ENCODE results near the gene ANKRD36B.
"Not testable (repeated sequence)": the region's sequence is repeated elsewhere in the genome, so short reads cannot be mapped to it uniquely, and the experiment has no call there.

Gene ANKRD36B

DNA sequence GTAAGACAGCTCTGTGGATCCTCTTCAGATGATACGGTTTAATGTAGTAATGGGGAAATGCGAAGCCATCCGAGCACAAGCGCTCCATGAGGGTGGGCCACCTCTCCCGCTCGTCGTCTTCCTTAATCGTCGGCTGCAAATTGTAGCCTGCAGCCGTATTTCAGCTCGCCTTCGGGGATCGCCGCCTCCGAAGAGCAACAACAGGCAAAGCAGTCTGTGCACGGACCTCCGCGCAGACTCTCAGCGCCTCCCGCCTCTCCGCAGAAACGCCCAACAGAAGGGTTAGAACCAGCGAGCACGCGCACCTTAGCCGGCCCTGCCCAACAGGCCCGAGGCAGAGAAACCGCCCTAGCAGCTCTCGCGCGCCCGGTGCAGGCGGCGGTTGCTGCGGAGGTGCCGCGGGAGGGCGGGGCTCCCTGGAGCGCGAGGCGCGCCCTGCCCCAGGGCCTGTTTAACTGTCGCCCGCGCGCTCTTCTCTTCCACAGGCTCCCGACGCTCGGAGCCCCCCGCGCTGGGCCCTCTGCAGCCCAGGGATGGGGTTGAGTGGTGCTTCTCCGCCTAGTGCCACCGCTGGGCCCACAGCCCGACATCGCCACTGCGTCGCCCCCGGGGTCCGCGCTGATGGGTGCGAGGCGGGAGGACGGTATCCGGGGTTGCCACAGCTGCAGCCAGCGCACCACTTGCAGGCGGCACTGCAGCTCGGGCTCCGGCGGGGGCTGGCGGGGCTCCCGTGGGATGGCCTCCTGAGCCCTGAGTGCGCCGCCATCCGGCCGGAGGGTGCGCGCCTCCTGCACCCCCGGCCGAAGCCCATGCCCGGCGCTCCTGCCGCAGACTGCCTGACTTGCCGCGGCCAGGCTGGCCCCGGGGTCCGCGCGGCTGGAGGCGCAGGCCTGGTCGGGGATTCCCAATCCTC lies at the start of gene ANKRD36B:
ANKRD36B (minus strand) TSS at position 280 of the 913 bp plus-strand sequence; CDS start at position 88, 192 bp downstream.
- DNase-seq (ENCODE audit: low read depth) = peak; percentile 46

DNA sequence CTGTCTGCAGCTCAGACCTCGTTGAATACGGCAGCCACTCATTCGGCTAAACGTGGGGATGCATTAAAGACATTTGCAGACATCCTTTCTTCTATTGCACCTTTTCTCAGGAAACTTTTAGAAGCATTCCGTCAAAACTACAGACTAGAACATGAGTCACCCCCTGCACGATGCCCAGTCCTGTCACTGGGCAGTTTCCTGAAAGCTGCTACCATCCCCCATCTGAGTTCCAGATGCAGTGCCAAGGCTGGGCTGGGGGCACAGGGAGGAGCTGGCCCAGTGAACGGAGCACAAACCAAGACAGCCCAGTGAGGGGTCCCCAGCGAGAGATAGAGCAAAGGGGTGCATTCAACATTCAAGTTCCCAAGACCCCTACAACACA lies 36.4 kb upstream of the ANKRD36B start:
- DNase-seq (ENCODE audit: low read depth) = not testable (repeated sequence)

DNA sequence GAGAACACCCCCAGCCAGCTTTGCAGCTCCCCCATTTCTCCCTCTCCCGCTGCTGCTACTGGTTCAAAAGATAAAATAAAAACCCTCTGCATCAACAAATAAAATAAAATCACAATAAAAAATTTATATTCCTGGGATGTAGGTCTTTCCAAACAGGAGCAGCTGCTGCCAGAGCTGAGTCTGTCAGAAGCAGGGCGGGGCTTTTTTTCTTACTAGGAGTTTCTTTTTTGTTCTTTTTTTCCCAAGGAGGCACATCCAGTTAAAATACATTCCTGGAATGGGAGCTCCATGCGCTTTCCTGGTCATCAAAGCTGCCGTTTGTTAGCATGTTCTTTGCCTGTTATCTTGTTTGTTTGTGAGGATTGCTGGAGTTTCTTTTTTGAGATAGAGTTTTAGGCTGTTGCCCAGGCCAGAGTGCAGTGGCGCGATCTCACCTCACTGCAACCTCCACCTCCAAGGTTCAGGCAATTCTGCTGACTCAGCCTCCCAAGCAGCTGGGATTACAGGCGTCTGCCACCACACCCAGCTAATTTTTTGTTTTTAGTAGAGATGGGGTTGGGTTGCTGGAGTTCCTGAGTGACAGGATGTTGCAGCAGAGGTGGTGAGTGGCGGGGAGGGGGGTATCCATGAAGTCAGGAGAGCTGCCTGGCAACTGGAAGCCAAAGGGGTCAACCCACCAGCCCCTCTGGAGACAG lies 35.8 kb upstream of the ANKRD36B start:
- DNase-seq (ENCODE audit: low read depth) = not testable (repeated sequence)

DNA sequence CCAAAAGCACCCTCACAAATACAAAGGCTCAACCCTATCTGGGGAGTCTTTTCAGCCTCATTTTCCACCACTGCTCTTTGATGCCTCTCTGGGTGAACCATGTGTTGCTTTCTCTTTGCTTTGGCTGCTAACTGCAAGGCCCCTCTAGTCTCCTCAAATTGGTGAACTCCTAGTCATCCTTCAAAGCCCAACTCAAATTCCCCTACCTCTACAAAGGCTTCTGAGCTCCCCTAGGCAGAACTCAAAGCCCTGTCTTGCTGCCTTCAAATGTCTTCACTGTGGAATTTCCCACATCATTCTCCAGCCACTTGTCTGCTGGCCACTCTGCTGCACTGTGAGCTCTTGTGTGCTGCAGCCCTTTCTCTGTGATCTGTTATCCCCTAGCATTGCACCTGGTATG lies 33.3 kb upstream of the ANKRD36B start:
- not testable (repeated sequence) for DNase-seq (ENCODE audit: low read depth)

DNA sequence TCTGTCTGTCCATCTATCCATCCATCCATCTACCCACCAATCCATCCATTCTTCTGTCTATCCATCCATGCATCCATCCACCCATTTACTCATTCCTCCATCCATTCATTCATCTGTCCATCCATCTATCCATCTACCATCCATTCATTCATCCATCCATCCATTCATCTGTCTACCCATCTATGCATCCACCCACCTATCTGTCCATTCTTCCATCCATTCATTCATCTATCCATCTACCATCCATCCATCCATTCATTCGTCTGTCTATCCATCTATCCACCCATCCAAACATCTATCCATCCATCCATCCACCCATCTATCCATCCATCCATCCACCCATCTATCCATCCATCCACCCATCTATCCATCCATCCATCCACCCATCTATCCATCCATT lies 30.8 kb upstream of the ANKRD36B start:
- DNase-seq (ENCODE audit: low read depth) = not testable (repeated sequence)

DNA sequence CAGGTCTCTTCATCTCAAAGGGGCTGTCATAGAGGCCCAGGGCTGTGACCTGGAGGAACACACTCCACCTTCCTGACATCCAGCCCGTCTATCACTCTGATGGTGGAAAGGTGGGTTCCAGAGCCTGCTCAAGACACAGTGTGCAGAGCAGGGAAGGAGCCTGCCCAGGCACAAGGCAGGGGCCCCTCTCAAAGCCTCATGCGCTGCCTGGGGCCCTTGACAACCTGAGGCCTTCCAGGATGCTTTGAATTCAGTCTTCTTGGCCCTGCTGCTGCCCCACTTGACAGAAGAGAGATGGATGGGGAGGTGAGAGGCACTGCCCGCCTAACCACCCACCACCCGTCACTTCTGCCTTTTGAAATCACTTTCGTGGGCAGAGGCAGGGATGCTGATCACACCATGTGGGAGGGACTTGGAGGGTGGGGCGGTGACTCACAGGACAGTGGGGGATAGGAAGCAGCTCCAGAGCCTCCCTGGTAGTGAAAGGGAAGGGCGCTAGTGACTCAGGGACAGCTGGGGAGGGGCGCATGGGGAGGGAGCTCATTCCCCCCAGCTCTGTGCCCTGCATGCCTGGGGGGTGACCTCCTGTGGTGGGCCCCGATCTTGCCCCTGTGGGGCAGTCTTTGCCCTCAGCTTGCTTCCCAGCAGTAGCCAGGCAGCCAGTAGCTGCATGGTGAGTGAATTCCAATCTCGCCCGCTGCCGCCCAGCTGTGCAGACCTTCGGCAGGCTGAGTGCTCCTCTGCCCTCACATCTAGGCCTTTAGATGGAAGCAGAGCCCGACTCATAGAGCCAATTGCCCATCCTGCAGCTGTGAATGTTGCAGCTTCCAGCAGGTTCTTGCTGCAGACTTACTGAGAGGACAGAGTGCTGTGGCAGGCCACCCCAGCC lies 29.5 kb upstream of the ANKRD36B start:
- DNase-seq (ENCODE audit: low read depth) = not testable (repeated sequence)

DNA sequence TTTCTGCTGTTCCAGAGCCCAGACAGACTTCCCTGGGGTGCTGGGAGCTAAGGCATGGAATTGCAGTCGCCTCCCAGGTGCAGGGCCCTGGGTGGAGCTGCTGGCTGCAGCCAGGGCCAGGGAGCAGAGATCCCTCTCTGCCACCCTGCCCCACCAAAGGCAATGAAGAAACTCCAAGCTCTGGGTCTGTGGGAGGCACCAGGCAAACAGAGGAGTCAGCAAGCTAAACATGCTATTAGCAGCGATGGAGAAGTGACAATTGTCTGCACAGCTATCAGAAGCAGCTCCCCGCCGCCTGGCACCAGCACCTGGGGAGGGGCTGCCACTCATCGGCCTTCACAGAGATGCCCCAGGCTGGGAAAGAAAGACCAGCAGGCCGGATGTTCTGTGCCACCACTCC lies 28.2 kb upstream of the ANKRD36B start:
- DNase-seq (ENCODE audit: low read depth) = no peak

DNA sequence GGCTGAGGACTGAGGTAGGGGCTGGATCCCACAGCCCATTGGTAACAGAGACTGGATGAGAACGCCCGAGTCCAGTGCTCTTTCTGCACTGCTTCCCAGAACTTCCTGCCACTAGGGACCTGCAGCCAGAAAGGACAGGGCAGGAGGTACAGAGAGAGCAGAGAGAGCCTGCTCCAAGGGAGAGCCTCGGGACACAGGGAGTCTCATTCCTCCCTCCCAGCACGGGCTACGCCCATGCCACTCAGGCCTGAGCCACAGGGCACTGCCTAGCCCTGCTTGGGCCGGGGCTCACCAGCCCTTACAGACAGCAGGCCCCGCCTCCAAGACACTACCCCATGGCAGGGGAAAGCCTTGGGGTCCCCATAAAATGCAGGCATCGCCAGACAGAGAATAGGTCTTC lies 26.1 kb upstream of the ANKRD36B start:
- DNase-seq (ENCODE audit: low read depth) = not testable (repeated sequence)

DNA sequence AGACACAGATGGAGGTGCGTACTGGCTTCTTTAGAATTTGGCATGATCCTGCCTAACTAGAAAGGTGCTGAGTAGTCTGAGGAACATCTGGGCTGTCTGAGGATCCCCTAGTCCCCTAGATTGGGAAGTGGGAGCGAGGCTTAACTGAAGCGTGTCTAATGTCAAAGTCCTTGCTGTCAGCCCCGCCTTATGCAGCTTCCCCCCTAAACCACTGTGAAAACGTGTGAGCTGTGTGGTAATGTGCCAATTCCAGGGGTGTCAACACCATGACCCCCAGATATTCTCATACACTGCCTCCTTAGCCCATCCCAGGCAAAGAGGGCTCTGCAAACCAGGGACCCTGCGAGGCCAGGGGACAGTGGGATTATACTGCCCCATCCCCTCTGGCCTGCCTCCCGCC lies 22.2 kb upstream of the ANKRD36B start:
- not testable (repeated sequence) for DNase-seq (ENCODE audit: low read depth)

DNA sequence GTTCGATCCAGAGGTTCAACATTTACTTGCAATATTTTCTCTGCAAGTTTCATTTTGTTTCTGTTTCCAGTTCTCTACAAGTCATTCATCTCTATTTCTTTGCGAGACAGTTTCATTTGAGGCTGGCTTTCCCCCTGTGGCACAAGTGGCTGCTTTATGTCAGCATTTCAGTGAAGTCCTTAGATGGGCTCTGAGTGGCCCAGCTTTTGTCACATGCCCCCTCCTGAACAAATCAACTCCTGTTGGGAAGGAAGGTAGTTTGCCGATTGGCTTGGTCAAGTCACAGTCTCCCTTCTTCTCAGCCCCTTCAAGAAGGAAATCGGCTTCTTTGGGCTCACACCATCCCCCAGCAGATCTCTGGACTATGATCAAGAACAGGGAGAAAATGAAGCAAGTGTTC lies 19.1 kb upstream of the ANKRD36B start:
- not testable (repeated sequence) for DNase-seq (ENCODE audit: low read depth)

DNA sequence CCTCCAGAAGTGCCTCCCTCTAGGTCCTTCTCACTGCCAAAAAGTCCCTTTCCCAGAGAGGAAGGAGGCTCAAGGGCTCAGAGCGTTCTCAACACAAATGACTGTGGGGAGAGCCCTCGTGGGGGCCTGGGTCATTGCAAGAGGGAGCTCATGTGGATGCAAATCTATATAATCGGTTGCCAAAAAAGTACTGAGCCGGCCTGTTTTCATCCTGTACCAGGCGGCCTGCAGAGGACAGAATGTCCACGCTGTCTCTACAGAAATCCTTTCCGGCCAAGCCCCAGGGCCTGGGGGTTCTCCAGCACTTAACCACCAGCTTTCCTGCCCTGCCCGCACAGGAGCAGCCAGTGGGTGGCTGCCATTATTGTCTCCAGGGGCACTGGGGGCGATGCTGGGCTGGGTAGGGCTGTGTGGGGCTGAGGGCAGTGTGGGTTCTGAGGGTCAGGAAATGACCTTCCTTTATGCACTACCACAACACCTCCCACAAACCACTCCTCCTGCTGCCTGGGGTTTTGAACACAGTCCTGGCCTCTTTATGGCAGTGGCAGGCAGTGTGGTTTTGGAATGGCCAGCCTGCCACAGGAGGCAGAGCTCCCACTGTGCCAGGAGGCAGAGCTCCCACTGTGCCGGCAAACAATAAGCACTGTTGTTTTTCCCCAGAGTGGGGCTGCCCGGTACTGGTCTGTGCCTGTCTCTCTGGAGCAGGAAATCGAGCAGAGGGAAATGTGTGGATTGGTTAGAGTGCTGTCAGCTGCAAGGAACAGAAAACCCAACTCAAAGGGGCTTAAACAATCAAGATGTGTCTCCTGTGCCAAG lies 16.1 kb upstream of the ANKRD36B start:
- DNase-seq (ENCODE audit: low read depth) = not testable (repeated sequence)

DNA sequence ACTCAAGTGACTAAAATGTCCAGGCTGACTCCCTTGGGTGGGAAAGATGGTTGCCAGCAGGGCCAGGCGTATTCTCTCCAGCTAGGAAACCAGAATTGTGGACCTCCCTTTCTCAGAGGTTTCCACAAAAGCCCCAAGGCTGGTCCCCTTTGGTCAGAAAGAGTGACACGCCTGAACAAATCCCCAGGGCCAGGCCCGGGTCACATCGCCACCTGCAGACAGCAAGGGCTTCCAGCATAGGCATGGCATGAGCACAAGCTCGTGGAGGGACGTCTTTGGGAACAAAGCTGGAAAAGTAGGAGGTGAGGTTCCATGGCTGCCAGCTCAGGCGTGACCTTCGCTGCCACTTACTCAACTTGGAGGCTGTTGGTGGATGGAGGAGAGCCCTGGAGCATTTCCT lies 15.4 kb upstream of the ANKRD36B start:
- DNase-seq (ENCODE audit: low read depth) = not testable (repeated sequence)

DNA sequence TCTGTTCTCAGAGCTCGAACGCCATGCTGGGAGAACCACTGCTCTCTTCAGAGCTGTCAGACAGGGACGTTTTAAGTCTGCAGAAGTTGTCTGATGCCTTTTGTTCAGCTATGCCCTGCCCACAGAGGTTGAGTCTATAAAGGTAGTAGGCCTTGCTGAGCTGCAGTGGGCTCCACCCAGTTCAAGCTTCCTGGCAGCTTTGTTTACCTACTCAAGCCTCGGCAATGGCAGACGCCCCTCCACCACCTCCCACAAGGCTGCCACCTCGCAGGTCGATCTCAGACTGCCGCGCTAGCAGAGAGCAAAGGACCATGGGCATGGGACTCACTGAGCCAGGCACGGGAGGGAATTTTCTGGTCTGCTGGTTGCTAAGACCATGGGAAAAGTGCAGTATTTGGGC lies 11.9 kb upstream of the ANKRD36B start:
- not testable (repeated sequence) for DNase-seq (ENCODE audit: low read depth)

DNA sequence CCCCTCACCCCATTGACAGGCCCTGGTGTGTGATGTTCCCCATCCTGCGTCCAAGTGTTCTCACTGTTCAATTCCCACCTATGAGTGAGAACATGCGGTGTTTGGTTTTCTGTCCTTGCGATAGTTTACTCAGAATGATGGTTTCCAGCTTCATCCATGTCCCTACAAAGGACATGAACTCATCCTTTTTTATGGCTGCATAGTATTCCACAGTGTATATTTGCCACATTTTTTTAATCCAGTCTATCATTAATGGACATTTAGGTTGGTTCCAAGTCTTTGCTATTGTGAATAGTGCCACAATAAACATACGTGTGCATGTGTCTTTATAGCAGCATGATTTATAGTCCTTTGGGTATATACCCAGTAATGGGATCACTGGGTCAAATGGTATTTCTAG lies 6.5 kb upstream of the ANKRD36B start:
- DNase-seq (ENCODE audit: low read depth) = not testable (repeated sequence)

DNA sequence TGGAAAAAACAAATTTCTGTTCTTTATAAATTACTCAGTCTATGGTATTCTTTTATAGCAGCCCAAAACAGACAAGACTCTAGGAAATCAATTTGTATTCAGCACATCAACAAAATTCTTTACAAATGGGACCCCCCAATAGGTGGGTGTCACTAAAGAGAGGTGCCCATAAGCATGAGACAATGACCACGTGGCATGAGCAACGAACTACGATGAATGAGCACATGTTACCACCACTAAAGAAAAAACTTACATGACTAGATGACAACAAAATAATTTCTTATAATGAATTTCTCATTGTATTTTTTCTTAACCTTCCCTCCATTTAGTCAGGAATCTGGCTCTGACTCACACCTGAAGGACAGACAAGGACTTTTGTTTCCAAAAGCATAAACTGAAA lies 3.8 kb upstream of the ANKRD36B start:
- DNase-seq (ENCODE audit: low read depth) = not testable (repeated sequence)

DNA sequence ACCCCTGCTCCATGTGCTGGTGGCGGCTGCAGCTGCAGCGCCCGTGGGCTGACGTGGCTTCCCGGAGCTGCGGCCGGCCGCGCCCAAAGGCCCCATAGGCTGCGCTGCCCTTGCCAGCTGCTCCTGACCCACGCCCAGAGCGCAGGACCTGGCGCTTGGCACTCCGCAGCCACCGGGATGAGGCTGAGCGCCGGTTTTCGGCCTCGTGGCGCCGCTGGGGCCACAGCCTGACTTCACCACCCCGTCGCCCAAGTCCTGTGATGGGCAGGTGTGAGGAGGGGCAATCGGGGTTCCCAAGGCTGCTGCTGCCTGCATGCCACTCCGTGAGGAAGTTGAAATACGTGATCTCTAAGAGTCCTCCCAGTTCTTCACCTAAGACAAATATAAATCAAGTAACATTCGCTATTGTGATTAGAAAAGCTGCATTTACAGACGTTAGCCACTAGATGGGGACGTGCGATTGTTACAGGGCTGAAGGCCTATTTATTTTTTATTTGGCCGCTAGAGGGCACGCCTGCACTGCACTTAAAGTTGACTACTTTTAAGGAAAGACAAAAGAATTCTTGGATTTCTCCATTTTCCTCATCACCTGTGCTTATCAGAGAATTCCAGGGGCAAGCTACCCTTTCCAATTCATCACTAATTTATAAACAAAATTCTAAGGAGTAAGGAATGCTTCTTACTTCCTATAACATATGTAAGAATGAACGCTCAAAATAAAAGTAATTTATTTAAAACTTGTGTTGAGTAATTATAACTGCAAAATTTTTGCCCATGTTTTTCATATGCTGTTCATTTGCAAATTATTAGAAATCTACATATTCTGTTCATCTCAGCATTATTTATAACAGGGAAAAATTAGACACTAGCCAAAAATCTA lies 1.1 kb upstream of the ANKRD36B start:
- peak; percentile 20 for DNase-seq (ENCODE audit: low read depth)

DNA sequence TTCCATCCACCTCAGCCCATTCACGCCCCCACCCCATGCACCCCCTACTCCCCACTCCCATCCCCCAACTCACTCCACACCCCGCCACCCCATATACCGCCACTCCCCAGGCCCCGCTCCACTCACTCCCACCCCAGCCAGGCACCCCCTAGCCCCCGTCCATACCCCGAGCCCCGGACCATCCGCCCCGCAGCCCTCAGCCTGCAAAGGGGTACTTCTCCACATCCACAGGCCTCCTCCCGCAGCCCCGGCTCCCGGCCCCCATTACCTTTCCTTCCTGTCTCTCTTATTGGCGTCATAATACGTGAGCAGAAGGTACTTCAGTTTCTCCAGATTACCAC lies 450 bp downstream of the ANKRD36B start:
- not testable (repeated sequence) for DNase-seq (ENCODE audit: low read depth)

DNA sequence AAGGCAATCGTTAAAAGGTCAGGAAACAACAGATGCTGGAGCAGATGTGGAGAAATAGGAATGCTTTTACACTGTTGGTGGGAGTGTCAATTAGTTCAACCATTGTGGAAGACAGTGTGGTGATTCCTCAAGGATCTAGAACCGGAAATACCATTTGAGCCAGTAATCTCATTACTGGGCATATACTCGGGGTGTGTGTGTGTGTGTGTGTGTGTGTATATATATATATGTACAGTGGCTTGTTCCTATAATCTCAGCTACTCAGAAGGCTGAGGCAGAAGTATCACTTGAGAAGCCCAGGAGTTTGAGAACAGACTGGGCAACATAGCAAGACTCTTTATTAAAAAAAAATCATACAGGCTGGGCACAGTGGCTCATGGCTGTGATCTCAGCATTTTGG lies 24.0 kb downstream of the ANKRD36B start:
- not testable (repeated sequence) for DNase-seq (ENCODE audit: low read depth)

DNA sequence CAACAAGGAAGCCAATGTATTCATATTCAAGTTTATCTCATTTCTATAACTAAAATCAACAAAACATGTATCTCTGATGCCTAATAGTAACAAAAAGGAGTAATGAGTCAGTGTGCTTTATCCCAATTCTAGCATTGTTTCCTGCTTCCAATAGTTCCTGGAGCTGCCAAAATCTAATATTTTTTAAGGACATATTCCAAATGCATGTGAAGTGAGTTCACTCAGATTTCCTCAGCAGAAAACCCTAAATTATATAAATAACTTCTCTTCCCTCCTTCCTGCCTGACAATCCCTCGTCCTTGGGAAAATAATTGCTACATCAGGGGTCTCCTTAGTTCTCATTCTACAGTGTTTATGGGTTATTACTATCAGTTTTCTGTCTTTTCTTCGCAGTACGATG lies 37.3 kb downstream of the ANKRD36B start:
- DNase-seq (ENCODE audit: low read depth) = not testable (repeated sequence)

DNA sequence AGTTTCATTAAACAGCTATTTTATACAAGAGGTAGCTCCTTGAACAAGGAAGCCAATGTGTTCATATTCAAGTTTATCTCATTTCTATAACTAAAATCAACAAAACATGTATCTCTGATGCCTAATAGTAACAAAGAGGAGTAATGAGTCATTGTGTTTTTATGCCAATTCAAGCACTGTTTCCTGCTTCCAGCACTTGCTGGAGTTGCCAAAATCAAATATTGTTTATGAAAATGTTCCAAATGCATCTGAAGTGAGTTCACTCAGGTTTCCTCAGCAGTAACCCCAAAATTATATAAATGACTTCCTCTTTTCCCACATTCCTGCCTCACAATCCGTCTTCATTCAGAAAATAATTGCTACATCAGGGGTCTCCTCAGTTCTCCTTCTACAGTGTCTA lies 39.2 kb downstream of the ANKRD36B start:
- not testable (repeated sequence) for DNase-seq (ENCODE audit: low read depth)

Measured in stimulated activated CD8-positive, alpha-beta memory T cell treated with anti-CD3 and anti-CD28 coated beads, Interleukin-15, amount 100 ng/mL, for 24 hours (primary cell).